Stimulated activated CD8-positive, alpha-beta memory T cell treated with anti-CD3 and anti-CD28 coated beads, Interleukin-7, amount 100 ng/mL, for 4 hours (primary cell): Measurements from ENCODE around the gene ZNF814.
"Not testable (repeated sequence)": the region's sequence is repeated elsewhere in the genome, so short reads cannot be mapped to it uniquely, and the experiment has no call there.

Experiments used
- DNase-seq, 2 donors: peaks; one replicate each; pipeline ENCODE4 v3.0.0-alpha.2; 2020; ENCODE audit warnings: low read depth in 2 of 2

ZNF814 gene

DNA sequence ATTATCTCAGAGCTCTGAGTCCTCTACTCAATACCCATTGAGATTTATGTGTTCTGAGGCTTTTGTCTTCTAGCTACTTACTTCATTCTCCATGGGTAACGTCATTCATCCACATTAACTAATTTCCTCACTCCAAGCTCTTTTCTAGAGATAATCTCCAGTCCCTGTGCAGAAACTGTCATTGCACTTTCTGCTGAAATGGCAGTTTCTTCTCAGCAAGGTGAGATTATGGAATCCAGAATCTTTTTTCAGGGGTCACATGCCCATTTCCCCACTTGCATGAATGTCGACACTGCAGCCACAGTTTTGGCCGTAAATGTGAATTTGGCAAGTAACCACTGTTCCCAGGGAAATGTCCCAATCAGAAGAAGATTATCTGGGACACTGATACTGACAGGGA, 26.5 kb downstream of the ZNF814 start:
- not testable (repeated sequence) for DNase-seq

DNA sequence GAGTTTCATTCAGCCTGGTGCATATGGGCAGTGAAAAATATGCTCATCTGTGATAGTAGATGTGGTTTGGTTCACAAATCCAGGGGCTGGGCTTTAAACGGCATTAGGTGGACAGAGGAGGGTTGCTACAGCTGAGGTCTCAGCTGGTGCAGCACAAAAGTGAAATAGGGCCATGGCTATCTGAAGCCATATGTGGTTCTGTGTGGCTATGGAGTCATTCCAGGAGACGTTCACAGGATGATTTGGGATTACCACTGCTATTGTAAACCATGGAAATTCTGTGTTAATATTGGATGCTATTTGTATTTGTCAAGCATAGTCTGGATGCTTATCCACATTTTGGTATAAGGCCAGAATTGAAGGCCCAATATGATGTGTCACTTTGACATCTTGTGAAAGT, 34.7 kb downstream of the ZNF814 start:
- not testable (repeated sequence) for DNase-seq

DNA sequence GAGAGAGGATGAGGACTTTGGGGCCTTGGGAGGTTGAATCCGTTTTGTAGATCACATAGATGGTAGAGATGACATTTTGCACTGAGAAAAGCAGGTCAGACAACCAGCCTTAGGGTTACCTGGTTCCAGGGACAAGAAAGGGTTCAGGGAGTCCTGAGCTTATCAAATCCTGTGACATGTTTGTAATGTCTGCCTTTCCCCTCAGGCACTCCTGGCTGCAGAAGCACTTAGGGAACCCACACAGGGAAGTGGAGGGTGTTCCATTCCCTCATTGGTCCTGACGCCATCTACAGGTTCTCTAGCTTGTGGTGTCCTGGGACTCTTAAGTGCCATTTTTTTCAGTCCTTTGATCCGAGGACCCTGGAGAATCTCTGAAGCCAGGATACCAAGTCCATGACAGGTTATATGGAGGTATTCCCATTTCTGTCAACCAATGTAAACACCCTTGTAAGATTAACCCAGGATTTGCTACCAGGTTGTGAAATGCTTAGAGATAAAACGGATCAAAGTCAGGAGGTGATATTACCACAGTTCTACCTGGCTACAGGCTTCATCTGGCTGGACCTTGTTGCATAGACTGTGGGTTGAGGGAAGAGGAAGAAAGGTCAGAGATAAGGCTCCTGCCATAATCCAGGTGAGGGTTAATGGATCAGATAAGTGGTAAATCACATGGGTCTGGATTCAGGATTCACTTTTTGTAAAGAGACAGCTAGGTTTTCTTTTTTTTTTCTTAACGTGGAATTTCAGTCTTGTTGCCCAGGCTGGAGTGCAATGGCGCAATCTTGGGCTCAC, 36.8 kb downstream of the ZNF814 start:
- not testable (repeated sequence) for DNase-seq

DNA sequence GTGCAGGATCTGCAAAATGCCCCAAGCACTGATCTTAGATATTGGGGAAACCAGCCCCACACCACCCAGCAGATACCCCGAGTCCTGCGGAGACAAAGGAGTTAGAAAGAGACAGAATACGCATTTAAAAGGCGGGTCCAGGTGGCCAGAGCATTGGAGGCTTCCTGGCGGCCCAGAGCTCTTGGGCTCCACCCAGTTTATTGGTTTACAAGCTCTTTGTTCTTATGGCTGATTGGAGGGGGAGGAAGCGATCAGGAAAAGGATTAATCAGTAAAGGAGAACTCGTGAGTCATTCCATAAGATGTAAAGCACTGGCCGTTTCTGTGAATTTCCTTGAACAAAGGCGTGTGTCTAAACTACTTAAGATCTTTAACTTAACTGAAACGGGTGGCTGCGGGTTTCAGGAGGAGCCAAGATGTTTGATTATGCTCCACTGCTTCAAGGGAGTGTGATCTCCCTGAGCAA, 38.3 kb downstream of the ZNF814 start:
- DNase-seq: no peak

DNA sequence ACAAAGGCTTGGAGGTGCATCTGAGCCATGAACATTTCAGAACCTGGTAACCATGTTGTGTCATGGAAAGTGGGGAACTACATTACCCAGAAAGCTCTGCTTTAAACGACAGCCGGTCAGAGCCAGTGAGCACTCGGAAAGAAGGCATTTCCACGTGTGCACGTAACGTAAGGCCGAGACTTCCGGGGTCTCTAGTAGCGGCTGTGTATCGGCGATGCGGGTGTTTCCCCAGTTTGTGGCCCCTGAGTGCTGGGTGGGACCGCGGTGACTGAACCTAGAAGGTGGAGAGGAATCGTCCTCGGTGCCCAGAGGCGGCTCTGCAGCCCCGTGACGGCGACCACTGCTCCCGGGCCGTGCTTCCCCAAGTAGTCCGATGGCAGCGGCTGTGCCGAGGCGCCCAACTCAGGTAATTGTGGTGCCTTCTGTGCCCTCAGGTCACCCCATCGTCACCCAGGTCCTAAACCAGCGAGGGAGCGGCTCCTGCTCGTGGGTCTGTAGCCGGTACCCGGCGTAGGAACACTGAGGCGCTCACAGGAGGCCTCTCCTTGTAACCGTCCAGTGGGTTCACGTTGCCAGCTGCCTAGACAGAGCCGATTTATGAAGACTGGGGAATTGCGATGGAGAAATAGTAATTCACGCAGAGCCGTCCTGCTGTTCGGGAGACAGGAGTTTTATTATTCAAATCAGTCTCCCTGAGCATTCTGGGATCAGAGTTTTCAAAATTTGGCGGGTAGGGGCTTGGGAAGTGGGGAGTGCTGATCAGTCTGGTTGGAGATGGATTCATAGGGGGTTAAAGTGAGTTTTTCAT, 39.0 kb downstream of the ZNF814 start, which contains the start of gene ZNF587:
ZNF587 (plus strand) TSS at position 194 of the 808 bp plus-strand sequence; CDS start at position 374, 180 bp downstream.
- peak; percentile 71 to 75 for DNase-seq

DNA sequence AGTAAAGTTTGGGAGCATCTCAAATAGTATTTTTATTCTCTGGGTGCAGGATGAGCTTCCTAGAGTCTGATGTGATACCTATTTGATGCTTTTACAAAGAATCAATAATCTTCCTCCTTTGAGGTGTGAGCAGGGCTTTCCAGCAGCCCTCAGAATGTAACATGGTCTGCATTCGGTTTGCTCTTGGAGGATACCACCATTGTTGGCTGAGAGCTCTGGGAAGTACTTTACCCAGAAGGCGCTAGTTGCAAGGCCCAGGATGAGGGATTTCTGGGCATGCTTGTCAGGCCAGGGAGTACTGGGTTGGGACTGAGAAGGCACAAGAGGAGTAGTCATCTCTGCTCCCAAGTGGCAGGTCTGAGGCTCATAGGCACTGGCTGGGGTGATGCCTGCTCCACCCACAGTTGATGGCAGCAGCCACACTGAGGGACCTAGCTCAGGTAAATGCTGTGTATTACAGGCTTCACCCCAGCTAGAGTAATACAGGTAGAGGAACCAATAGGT, 39.6 kb downstream of the ZNF814 start:
- not testable (repeated sequence) for DNase-seq

DNA sequence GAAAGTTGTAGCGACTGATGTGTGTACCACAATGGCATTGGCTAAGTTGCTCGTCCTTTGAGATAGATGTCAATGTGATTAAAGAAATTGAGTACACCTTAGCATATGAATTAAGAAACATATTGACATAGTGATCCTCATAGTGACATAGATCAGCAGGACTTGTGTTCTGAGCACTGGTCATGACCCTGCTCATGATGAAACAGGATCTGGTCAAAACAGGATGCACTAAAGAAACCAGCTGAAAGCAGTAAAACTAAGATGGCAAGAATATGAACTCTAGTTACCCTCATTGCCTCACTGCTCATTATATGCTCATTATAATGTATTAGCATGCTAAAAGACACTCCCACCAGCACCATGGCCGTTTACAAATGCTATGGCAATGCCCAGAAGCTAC, 41.7 kb downstream of the ZNF814 start:
- DNase-seq: not testable (repeated sequence)

DNA sequence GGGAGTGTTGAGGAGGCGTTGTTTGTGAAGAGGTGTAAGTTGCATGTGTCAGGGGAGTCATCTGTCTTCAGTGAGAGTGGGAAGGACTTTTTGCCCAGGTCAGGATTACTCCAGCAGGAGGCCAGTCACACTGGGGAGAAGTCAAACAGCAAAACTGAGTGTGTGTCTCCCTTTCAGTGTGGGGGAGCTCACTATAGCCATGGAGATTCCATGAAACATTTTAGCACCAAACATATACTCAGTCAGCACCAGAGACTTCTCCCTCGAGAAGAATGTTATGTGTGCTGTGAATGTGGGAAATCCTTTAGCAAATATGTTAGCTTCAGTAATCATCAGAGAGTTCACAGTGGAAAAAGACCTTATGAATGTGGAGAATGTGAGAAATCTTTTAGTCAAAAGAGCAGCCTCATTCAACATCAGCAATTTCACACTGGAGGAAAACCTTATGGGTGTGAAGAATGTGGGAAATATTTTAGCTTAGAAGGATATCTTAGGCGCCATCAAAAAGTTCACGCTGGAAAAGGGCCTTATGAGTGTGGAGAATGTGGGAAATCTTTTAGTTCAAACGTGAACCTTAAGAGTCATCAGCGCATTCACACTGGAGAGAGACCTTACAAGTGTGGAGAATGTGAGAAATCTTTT, 47.6 kb downstream of the ZNF814 start:
- DNase-seq: no peak

DNA sequence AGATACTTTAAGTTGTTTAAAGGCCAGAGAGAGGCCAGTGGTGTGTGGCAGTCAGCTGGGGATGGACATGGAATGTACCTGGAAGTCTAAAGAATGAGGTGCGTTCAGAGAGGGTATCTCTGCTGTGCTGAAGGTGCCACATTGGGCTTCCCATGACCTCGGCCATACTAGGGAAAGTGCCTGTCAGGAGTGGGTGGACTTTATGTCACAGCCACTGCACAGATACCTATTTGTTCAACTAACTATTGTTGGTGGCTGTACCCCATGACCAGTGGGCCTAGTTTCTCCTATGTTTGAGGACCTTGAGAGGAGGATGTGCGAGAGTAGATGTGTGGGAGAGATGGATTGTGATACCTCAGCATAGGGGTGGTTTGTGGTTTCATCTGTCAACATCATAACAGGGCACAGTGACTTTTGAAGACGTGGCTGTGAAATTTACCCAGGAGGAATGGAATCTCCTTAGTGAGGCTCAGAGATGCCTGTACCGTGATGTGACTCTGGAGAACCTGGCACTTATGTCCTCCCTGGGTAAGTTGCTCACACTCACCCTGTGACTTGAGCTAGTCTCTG, 50.1 kb downstream of the ZNF814 start:
- DNase-seq: not testable (repeated sequence)

DNA sequence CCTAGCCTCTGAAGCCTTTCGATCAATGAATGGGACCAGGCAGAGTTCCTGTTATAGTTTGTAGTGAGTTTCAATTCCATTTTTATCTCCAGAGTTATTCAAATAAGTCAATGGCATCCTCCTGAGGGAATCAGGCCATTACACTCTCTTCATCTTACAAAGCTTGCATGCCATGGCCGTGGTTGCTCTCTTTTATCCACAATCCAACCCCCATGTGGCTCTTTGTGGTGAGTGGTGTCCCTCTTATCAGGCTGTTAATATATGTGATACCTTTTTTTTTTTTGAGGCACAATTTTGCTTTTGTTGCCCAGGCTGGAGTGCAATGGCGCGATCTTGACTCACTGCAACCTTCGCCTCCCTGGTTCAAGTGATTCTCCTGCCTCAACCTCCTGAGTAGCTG, 51.8 kb downstream of the ZNF814 start:
- not testable (repeated sequence) for DNase-seq

DNA sequence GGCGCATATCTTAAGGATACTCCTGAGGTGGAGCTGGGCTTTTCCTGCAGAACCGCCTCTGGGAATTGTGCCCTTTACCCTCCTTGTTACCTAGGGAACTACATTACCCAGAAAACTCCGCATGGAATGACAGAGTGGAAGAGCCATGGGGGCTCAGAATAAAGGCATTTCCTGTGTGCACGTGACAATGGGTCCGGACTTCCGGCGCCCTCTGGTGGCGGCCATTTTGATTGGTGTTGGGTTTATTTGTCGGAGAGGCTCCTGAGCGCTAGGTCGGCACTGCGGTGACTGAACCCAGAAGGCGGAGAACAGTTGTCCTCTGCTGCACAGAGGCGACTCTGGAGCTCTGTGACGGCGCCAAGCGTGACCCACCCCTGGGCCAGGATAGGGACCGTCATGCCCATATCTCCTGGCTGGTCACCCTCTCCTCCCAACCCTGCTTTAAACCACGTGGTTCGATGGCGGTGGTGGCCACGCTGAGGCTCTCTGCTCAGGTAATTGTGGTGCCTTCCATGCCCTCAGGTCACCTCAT, 58.7 kb downstream of the ZNF814 start, which contains the start of gene ZNF587B:
ZNF587B (plus strand) TSS at position 229 of the 532 bp plus-strand sequence; CDS start at position 459, 230 bp downstream.
- DNase-seq: no peak

DNA sequence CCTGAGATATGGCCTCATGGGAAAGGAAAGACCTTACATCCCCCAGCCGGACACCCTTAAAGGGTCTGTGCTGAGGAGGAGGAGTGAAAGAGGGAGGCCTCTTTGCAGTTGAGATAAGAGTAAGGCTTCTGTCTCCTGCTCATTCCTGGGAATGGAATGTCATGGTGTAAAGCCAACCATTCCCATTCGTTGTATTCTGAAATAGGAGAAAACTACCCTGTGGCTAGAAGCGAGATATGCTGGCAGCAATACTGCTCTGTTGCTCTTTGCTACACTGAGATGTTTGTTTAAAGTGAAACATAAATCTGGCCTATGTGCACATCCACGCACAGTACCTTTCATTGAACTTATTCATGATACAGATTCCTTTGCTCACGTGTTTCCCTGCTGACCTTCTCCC, 59.5 kb downstream of the ZNF814 start:
- no peak for DNase-seq

DNA sequence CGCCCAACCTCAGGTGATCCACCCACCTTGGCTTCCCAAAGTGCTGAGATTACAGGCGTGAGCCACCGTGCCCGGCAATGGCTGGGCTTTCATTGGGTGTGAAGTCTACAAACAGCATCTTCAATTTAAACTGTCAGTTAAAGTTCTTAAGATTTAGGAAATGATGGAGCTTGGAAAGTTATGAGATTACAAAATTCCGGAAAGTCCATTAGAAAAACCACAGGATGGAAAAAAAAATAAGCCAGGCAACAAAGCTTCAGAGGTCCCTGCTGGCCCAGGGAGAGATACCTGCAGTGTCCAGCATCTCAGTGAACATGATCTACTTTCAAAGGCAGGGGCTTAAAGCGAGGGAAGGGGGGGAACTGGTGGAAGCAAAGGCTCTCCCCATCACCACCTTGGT, 63.3 kb downstream of the ZNF814 start:
- no peak for DNase-seq

DNA sequence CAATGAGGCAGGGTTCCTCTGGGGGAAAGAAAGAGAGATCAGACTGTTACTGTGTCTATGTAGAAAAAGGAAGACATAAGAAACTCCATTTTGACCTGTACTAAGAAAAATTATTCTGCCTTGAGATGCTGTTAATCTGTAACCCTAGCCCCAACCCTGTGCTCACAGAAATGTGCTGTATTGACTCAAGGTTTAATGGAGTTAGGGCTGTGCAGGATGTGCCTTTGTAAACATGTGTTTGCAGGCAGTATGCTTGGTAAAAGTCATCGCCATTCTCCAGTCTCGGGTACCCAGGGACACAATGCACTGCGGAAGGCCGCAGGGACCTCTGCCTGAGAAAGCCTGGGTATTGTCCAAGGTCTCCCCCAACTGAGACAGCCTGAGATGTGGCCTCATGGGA, 65.2 kb downstream of the ZNF814 start:
- not testable (repeated sequence) for DNase-seq

DNA sequence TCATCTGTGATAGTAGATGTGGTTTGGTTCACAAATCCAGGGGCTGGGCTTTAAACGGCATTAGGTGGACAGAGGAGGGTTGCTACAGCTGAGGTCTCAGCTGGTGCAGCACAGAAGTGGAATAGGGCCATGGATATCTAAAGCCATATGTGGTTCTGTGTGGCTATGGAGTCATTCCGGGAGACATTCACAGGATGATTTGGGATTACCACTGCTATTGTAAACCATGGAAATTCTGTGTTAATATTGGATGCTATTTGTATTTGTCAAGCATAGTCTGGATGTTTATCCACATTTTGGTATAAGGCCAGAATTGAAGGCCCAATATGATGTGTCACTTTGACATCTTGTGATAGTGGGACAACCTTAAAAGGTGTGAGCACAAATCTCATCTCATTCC, 65.7 kb downstream of the ZNF814 start:
- DNase-seq: not testable (repeated sequence)

DNA sequence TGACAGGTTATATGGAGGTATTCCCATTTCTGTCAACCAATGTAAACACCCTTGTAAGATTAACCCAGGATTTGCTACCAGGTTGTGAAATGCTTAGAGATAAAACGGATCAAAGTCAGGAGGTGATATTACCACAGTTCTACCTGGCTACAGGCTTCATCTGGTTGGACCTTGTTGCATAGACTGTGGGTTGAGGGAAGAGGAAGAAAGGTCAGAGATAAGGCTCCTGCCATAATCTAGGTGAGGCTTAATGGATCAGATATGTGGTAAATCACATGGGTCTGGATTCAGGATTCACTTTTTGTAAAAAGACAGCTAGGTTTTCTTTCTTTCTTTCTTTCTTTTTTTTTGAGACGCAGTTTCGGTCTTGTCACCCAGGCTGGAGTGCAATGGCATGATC, 67.3 kb downstream of the ZNF814 start:
- DNase-seq: not testable (repeated sequence)

DNA sequence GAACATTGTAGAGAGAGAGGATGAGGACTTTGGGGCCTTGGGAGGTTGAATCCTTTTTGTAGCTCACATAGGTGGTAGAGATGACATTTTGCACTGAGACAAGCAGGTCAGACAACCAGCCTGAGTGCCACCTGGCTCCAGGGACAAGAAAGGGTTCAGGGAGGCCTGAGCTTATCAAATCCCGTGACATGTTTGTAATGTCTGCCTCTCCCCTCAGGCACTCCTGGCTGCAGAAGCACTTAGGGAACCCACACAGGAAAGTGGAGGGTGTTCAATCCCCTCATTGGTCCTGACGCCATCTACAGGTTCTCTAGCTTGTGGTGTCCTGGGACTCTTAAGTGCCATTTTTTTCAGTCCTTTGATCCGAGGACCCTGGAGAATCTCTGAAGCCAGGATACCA, 67.7 kb downstream of the ZNF814 start:
- not testable (repeated sequence) for DNase-seq

DNA sequence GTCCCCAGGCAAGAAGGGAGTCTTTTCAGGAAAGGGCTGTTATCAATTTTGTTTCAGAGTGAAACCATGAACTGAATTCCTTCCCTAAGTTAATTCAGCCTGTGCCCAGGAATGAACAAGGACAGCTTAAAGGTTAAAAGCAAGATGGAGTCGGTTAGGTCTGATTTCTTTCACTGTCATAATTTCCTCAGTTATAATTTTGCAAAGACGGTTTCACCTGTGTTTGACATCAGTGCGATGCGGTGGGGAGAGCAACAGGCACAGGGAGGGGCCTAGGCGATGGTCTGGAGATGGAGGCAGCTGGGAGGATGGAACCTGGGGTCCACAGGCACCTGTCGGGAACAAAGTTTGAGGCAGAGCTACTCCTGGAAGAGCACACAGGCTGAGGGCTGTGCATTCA, 68.2 kb downstream of the ZNF814 start:
- no peak for DNase-seq

DNA sequence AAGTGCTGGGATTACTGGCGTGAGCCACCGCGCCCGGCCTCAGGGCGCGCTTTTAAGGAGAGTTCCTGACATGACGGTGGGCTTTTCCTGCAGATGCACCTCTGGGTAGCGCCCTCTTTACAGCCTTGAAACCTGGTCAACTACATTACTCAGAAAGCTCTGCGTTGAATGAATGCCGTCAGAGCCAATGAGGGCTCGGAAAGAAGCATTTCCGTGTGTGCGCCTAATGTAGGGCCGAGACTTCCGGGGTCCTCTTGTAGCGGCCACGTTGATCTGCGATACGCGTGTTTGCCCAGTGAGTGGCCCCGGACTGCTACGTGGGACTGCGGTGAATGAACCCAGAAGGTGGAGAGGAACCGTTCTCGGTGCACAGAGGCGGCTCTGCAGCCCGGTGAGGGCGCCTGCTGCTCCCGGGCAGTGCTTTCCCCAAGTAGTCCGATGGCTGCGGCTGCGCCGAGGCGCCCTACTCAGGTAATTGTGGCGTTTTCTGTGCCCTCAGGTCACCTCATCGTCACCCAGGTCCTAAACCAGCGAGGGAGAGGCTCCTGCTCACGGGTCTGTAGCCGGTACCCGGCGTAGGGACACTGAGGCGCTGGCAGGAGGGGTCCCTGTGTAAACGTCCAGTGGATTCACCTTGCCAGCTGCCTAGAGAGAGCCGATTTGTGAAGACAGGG, 69.2 kb downstream of the ZNF814 start:
- peak; percentile 67 to 74 for DNase-seq

DNA sequence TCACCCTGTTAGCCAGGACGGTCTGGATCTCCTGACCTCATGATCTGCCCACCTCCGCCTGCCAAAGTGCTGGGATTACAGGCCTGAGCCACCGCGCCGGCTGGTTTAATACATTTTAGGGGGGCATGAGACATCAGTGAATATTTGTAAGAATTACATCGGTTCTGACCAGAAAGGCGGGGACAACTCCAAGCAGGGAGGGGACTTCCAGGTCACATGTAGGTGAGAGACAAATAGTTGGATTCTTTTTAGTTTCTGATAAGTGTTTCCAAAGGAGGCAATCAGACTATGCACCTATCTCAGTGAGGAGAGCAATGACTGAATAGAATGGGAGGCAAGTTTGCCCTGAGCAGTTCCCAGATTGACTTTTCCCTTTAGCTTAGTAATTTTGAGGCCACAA, 70.5 kb downstream of the ZNF814 start:
- no peak for DNase-seq

DNA sequence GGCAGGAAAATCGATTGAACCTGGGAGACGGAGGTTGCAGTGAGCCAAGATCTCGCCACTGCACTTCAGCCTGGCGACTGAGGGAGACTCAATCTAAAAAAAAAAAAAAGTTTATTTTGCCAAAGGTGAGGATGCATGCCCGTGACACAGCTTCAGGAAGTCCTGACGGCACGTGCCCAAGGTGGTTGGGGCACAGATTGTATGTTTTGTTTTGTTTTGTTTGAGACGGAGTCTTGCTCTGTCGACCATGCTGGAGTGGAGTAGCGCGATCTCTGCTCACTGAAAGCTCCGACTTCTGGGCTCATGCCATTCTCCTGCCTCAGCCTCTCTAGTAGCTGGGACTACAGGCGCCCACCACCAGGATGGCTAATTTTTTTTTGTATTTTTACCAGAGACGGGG, 70.9 kb downstream of the ZNF814 start:
- no peak for DNase-seq
